ENCODE results near the gene ZBTB16.
A peak's percentile ranks its signal among the peaks of the same experiment; 100 is the strongest.

ZBTB16 gene

DNA sequence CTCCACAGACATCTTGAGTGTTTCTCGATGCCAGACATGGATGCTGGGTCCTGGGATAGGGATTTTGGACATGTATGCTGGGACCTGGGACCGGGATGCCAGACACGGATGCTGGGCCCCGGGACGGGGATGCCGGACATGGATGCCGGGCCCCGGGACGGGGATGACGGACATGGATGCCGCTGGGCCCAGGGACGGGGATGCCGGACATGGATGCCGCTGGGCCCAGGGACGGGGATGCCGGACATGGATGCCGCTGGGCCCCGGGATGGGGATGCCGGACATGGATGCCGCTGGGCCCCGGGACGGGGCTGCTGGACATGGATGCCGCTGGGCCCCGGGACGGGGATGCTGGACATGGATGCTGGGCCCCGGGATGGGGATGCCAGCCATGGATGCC, 139.5 kb downstream of the ZBTB16 start:
- peaks cover 74% of the 10 kb centered on the region for H3K4me1 Mint-ChIP-seq
- H3K4me3 Mint-ChIP-seq: no peak overlapping the region
- TF ChIP-seq, protein P1, sequence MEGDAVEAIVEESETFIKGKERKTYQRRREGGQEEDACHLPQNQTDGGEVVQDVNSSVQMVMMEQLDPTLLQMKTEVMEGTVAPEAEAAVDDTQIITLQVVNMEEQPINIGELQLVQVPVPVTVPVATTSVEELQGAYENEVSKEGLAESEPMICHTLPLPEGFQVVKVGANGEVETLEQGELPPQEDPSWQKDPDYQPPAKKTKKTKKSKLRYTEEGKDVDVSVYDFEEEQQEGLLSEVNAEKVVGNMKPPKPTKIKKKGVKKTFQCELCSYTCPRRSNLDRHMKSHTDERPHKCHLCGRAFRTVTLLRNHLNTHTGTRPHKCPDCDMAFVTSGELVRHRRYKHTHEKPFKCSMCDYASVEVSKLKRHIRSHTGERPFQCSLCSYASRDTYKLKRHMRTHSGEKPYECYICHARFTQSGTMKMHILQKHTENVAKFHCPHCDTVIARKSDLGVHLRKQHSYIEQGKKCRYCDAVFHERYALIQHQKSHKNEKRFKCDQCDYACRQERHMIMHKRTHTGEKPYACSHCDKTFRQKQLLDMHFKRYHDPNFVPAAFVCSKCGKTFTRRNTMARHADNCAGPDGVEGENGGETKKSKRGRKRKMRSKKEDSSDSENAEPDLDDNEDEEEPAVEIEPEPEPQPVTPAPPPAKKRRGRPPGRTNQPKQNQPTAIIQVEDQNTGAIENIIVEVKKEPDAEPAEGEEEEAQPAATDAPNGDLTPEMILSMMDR (IDR thresholded peaks at IDR 0.05): no peak
- no peaks in the 10 kb centered on the region for H3K9me3 Mint-ChIP-seq
- no peak overlapping the region for H3K27ac Mint-ChIP-seq
- no peak for DNase-seq
- H3K27me3 Mint-ChIP-seq (ENCODE audit: low read depth, poor library complexity): no peaks in the 10 kb centered on the region
- H3K36me3 Mint-ChIP-seq (ENCODE audit: low read depth): no peaks in the 10 kb centered on the region

GRCh38 chr11:114200351-114201133, 141.0 kb downstream of the ZBTB16 start:
- H3K9me3 Mint-ChIP-seq: no peaks in the 10 kb centered on the region
- TF ChIP-seq, protein P1 (IDR thresholded peaks at IDR 0.05): no peak
- H3K4me1 Mint-ChIP-seq: peaks cover 71% of the 10 kb centered on the region
- H3K36me3 Mint-ChIP-seq (ENCODE audit: low read depth): no peaks in the 10 kb centered on the region
- no peak for DNase-seq
- H3K4me3 Mint-ChIP-seq: peak overlapping the region; percentile 0
- H3K27ac Mint-ChIP-seq: peak overlapping the region; percentile 52
- H3K27me3 Mint-ChIP-seq (ENCODE audit: low read depth, poor library complexity): no peaks in the 10 kb centered on the region

DNA sequence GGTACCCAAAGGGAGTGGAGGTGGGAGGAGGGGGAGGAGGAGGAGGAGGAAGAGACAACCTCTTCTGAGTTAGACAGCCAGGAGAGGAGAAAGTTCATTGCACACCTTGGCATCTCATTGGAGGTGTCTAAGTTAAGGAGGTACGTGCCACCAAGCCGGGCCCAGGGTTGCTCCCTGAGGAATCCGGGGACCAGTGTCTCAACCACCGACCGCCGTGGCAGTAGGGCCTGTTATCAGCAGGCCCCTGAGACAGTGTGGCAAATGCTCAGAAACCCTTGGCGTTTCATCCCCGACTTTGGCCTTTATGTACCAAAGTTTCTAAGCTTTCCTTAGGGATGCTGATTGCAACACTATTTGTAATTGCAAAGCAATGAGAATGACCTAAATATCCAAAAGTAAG, 141.7 kb downstream of the ZBTB16 start:
- H3K4me3 Mint-ChIP-seq: no peak overlapping the region
- H3K27ac Mint-ChIP-seq: peak overlapping the region; percentile 52
- H3K4me1 Mint-ChIP-seq: peaks cover 71% of the 10 kb centered on the region
- H3K9me3 Mint-ChIP-seq: no peaks in the 10 kb centered on the region
- no peaks in the 10 kb centered on the region for H3K36me3 Mint-ChIP-seq (ENCODE audit: low read depth)
- TF ChIP-seq, protein P1 (IDR thresholded peaks at IDR 0.05): no peak
- DNase-seq: no peak
- no peaks in the 10 kb centered on the region for H3K27me3 Mint-ChIP-seq (ENCODE audit: low read depth, poor library complexity)

DNA sequence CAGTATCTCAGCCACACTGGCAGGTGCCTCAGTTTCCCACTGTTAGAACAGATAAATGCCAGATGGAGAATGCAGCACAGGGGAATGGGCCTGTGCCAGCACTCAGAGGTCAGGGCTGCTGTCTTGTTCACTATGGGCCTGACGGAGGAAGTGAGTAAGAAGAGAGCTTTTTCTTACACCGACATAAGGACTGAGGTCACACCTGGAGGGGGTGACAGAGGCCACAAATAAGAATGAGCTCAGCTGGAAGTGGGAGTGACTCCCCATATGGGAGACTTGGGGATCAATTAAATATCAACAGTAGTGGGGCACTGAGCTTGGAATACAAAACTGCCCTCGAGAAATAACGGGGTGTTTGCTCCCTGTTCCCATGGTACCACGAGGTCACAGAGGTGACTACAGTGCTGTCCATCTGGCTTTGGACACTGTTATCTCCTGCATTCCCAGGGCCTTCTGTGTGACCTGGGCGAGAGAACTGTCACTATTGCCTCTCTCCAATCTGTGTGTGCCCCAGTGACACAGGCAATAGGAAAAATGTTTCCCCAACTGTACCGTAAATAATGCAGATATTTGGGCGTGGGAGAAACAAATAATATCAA, 142.6 kb downstream of the ZBTB16 start:
- Mint-ChIP-seq H3K4me1 (peaks cover 69% of the 10 kb centered on the region), H3K4me3 (no peak overlapping the region), H3K27me3 (ENCODE audit: low read depth, poor library complexity) (no peaks in the 10 kb centered on the region), H3K36me3 (ENCODE audit: low read depth) (no peaks in the 10 kb centered on the region), H3K27ac (no peak overlapping the region), H3K9me3 (no peaks in the 10 kb centered on the region)
- TF ChIP-seq, protein P1 (IDR thresholded peaks at IDR 0.05): no peak
- no peak for DNase-seq

DNA sequence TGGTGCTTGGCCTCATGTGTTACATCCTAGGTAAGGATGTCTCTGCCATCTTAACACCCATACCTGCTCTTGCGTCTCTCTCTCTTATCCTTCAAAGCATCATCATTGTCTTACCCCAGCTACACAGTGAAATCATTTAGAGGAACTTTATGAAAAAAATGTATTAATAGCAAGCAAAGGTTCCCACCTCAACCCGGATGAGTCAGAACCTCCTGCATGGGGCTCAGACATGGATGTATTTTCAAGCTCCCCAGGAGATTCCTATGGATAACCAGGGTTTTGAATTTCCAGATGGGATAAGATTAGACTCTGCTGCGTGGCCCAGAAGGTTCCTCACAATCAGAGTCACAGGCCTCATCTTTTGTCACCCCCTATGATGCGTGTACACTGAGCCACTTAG, 147.6 kb downstream of the ZBTB16 start:
- TF ChIP-seq, protein P1 (IDR thresholded peaks at IDR 0.05): no peak
- no peak overlapping the region for H3K27ac Mint-ChIP-seq
- no peak overlapping the region for H3K4me3 Mint-ChIP-seq
- H3K36me3 Mint-ChIP-seq (ENCODE audit: low read depth): peaks cover 8% of the 10 kb centered on the region
- no peaks in the 10 kb centered on the region for H3K9me3 Mint-ChIP-seq
- peaks cover 87% of the 10 kb centered on the region for H3K4me1 Mint-ChIP-seq
- DNase-seq: no peak
- peaks cover 7% of the 10 kb centered on the region for H3K27me3 Mint-ChIP-seq (ENCODE audit: low read depth, poor library complexity)

- Mint-ChIP-seq H3K9me3 (no peaks in the 10 kb centered on the region), H3K4me3 (no peak overlapping the region), H3K4me1 (peaks cover 87% of the 10 kb centered on the region), H3K36me3 (ENCODE audit: low read depth) (peaks cover 8% of the 10 kb centered on the region), H3K27me3 (ENCODE audit: low read depth, poor library complexity) (peaks cover 7% of the 10 kb centered on the region), H3K27ac (peak overlapping the region; percentile 99)
- TF ChIP-seq, protein P1 (IDR thresholded peaks at IDR 0.05): no peak
- DNase-seq: no peak
These were observed 148.9 kb downstream of the ZBTB16 start for GRCh38 chr11:114208377-114208776.
